ENCODE measurements around the gene OR56B4.

Gene OR56B4

DNA sequence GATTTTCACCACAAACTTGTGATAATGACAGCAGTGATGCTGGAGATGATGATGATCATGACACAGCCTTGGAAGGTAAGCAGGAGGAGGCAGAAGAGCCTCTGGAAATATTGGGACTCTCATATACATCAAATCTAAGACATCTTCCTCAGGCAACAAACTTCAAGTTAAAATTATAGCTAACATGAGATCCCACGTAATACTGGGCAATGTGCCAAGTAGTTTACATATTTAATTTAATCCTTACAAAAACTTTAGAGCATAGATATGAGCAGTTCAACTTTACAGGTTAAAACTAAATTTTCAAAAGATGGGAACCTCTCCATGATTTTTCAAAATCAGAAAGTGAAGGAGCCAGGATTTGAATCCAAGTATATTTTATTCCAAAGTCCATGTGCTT, 43.6 kb downstream of the OR56B4 start:
- no peak for DNase-seq (ENCODE audit: low read depth)

DNA sequence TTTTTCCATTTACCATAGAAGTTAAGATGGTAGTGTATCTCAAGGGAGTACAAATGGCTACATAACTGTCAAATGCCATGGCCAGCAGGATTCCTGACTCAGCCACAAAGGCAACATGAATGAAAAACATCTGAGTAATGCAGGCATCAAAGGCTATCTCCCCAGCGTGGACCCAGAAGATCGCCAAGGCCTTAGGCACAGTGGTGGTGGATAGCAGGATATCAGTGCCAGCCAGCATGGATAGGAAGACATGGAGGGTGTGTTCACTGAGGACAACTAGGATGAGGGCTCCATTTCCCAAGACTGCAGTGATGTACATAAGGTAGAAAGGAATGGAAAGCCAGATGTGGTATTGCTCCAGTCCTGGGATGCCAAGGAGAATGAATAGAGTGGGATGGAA, 44.6 kb downstream of the OR56B4 start:
- DNase-seq (ENCODE audit: low read depth): no peak

DNA sequence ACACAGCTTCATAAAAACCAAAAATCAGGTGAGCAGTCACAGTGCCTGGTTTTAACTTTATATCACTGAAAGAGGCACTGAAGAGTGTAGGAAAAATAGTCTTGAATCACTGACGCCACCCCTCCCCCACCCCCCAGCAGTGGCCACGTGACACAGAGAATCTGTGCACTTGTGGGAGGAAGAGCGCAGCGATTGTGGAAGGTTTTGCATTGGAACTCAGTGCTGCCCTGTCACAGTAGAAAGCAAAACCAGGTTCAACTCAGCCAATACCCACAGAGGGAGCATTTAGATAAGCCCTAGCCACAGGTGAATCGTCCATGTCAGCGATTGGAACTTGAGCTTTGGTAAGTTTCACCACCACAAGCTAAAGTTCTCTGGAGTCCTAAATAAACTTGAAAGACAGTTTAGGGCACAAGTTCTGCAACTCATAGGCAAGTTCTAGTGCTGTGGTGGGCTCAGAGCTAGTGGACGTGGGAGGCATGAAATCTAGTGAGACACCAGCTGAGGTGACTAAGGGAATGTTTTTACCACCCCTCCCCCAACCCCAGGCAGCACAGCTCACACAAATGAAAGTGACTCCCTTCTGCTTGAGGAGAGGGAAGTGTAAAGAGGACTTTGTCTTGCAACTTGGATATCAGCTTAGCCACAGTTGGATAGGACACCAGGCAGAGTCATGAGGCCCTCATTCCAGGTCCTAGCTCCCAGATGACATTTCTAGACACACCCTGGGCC, 49.3 kb downstream of the OR56B4 start:
- DNase-seq (ENCODE audit: low read depth): no peak

Data from HS-27A (cell line).